OCI-M1 (cell line): ENCODE measurements around the gene ARTN.

Experiments
- DNase-seq: peaks from one replicate; lab custom pipeline; 2025; lab: John Stamatoyannopoulos, UW

Gene ARTN

GRCh38 chr1:43924516-43924915 lies 9.1 kb upstream of the ARTN start:
- DNase-seq: no peak

- DNase-seq: no peak
Measured at GRCh38 chr1:43925846-43926245, 7.8 kb upstream of the ARTN start.

- DNase-seq: peak; percentile 35
Measured at GRCh38 chr1:43930168-43930948, 3.2 kb upstream of the ARTN start.

- no peak for DNase-seq
Measured at GRCh38 chr1:43930949-43931275, 2.7 kb upstream of the ARTN start.

- DNase-seq: no peak
Measured at GRCh38 chr1:43931711-43932660, 1.6 kb upstream of the ARTN start.

- no peak for DNase-seq
Measured at GRCh38 chr1:43932786-43933385, 715 bp upstream of the ARTN start.

- DNase-seq: peak; percentile 89
Measured at GRCh38 chr1:43934101-43934985, 742 bp downstream of the ARTN start.

GRCh38 chr1:43934986-43935324 lies 1.4 kb downstream of the ARTN start:
- DNase-seq: no peak

GRCh38 chr1:43935711-43936427 lies 2.3 kb downstream of the ARTN start:
- DNase-seq: no peak

GRCh38 chr1:43936431-43937151 lies 3.0 kb downstream of the ARTN start:
- DNase-seq: no peak

- no peak for DNase-seq
Measured at GRCh38 chr1:43937179-43937865, 3.7 kb downstream of the ARTN start.

GRCh38 chr1:43938383-43938782 lies 4.8 kb downstream of the ARTN start:
- DNase-seq: no peak

- DNase-seq: no peak
Measured at GRCh38 chr1:43938892-43939587, 5.4 kb downstream of the ARTN start.

- DNase-seq: no peak
Measured at GRCh38 chr1:43942411-43942810, 8.8 kb downstream of the ARTN start.

GRCh38 chr1:43944860-43945259 lies 11.3 kb downstream of the ARTN start:
- DNase-seq: no peak

- no peak for DNase-seq
Measured at GRCh38 chr1:43945674-43946235, 12.2 kb downstream of the ARTN start.

GRCh38 chr1:43946236-43947060 lies 12.8 kb downstream of the ARTN start, which contains the start of gene IPO13:
IPO13 (plus strand) TSS chr1:43946950; CDS start chr1:43947601, 651 bp downstream.
- peak; percentile 98 for DNase-seq
